Thyroid gland (tissue), 4 donors: Measurements from ENCODE around the gene MYADM.

Source experiments
- CTCF ChIP-seq, 6 experiments: fragments of 200-600 bp in 3 of 6; fragments of 450-650 bp in 3 of 6; sonication (generic) in 3 of 6; IDR thresholded peaks; one replicate each; pipeline ENCODE4 v1.5.1; 2016 to 2019; ENCODE audit warnings: antibody characterized with exemption in 6 of 6, mild to moderate bottlenecking in 2 of 6, inconsistent platforms in 1 of 6, moderate library complexity in 1 of 6
- POLR2A ChIP-seq, 2 donors: fragments of 450-650 bp; IDR thresholded peaks; one replicate each; pipeline ENCODE4 v1.6.1; 2017; ENCODE audit warnings: antibody characterized with exemption in 2 of 2, mild to moderate bottlenecking in 2 of 2, moderate library complexity in 1 of 2

- TF ChIP-seq CTCF (IDR thresholded peaks at IDR 0.05) (no peak), POLR2A (IDR thresholded peaks at IDR 0.05) (no peak)
Observed at GRCh38 chr19:53885036-53885435, 17.4 kb downstream of the MYADM start.
